Liver (tissue), 9 donors: ENCODE results near the gene LRRC10B. TPM values are rescaled to one million over a fixed set of nuclear protein-coding genes. Genes with fewer than 3 reads are reported as not detected.

Experiments used
- DNase-seq: peaks from one replicate; pipeline ENCODE4 v3.0.0-alpha.2; 2017; ENCODE audit warnings: low spot score
- H3K27ac ChIP-seq, 2 donors: one replicate each; pipeline ENCODE4 v1.7.0; 2013; ENCODE audit warnings: inconsistent platforms in 2 of 2, low read length in 2 of 2, control low read depth in 1 of 2, low read depth in 1 of 2, mild to moderate bottlenecking in 1 of 2
- H3K27me3 ChIP-seq, 4 donors: one replicate each; pipeline versions ENCODE4 v1.6.1 to v1.7.0; 2013; ENCODE audit warnings: low read length in 3 of 4, inconsistent platforms in 1 of 4, mild to moderate bottlenecking in 1 of 4, moderate library complexity in 1 of 4; ENCODE audit not compliant: control insufficient read depth in 4 of 4, insufficient read depth in 4 of 4
- H3K36me3 ChIP-seq, 4 donors: one replicate each; pipeline versions ENCODE4 v1.6.1 to v1.7.0; 2013; ENCODE audit warnings: low read length in 3 of 4, mild to moderate bottlenecking in 3 of 4, low read depth in 1 of 4, moderate library complexity in 1 of 4; ENCODE audit not compliant: control insufficient read depth in 4 of 4, insufficient read depth in 3 of 4
- H3K4me1 ChIP-seq, 4 donors: one replicate each; pipeline versions ENCODE4 v1.6.1 to v1.7.0; 2013; ENCODE audit warnings: low read length in 3 of 4, mild to moderate bottlenecking in 3 of 4, moderate library complexity in 1 of 4; ENCODE audit not compliant: control insufficient read depth in 4 of 4, insufficient read depth in 4 of 4
- H3K4me3 ChIP-seq, 3 donors: one replicate each; pipeline versions ENCODE4 v1.6.1 to v1.7.0; 2013; ENCODE audit warnings: low read length in 3 of 3, control low read depth in 1 of 3, low read depth in 1 of 3, mild to moderate bottlenecking in 1 of 3
- H3K9ac ChIP-seq, 2 donors: one replicate each; pipeline ENCODE4 v1.7.0; 2013; ENCODE audit warnings: low read length in 2 of 2, mild to moderate bottlenecking in 2 of 2, moderate library complexity in 2 of 2, control low read depth in 1 of 2, low read depth in 1 of 2
- H3K9me3 ChIP-seq, 4 donors: one replicate each; pipeline versions ENCODE4 v1.6.1 to v1.7.0; 2013; ENCODE audit warnings: low read length in 3 of 4; ENCODE audit not compliant: control insufficient read depth in 4 of 4
- ATF3 ChIP-seq: IDR thresholded peaks from 2 replicates; pipeline ENCODE4 v1.6.1; 2016; ENCODE audit warnings: antibody characterized with exemption
- FOXA1 ChIP-seq: IDR thresholded peaks from 2 replicates; pipeline ENCODE4 v1.6.1; 2016; ENCODE audit warnings: antibody characterized with exemption
- FOXA2 ChIP-seq: IDR thresholded peaks from 2 replicates; pipeline ENCODE4 v1.6.1; 2016; ENCODE audit warnings: antibody characterized with exemption
- GABPA ChIP-seq, 2 donors: IDR thresholded peaks in 1 of 2; conservative IDR thresholded peaks in 1 of 2; 2 replicates each; pipeline ENCODE4 v1.6.1; 2016; ENCODE audit warnings: antibody characterized with exemption in 2 of 2, mild to moderate bottlenecking in 1 of 2, moderate library complexity in 1 of 2
- HNF4G ChIP-seq: IDR thresholded peaks from 2 replicates; pipeline ENCODE4 v1.6.1; 2016; ENCODE audit warnings: antibody characterized with exemption
- JUND ChIP-seq, 2 donors: IDR thresholded peaks; 2 replicates each; pipeline ENCODE4 v1.6.1; 2016; ENCODE audit warnings: antibody characterized with exemption in 2 of 2
- NR2F2 ChIP-seq: IDR thresholded peaks from 2 replicates; pipeline ENCODE4 v1.6.1; 2016; ENCODE audit warnings: antibody characterized with exemption
- RAD21 ChIP-seq, 2 donors: IDR thresholded peaks; 2 replicates each; pipeline ENCODE4 v1.6.1; 2016; ENCODE audit warnings: antibody characterized with exemption in 2 of 2, mild to moderate bottlenecking in 2 of 2
- RXRA ChIP-seq, 2 donors: IDR thresholded peaks; 2 replicates each; pipeline ENCODE4 v1.6.1; 2017 to 2018; ENCODE audit warnings: antibody characterized with exemption in 2 of 2, mild to moderate bottlenecking in 1 of 2
- TAF1 ChIP-seq: conservative IDR thresholded peaks from 2 replicates; pipeline ENCODE4 v1.6.1; 2016; ENCODE audit warnings: antibody characterized with exemption, mild to moderate bottlenecking
- YY1 ChIP-seq: IDR thresholded peaks from 2 replicates; pipeline ENCODE4 v1.6.1; 2016; ENCODE audit warnings: antibody characterized with exemption, mild to moderate bottlenecking
- ZBTB33 ChIP-seq: IDR thresholded peaks from 2 replicates; pipeline ENCODE4 v1.6.1; 2016; ENCODE audit warnings: antibody characterized with exemption
- WGBS: extraction: QIAGEN DNeasy Blood & Tissue Kit; methylation state at CpG from one replicate; pipeline ENCODE4 v1.1.7; 2013; 5-methylcytosine and 5-hydroxymethylcytosine counted together
- polyA plus RNA-seq, 2 donors: library from polyadenylated mRNA; stranded (reverse) in 1 of 2; unstranded in 1 of 2; fragments of 200-250 nt in 1 of 2; fragments of >200 nt in 1 of 2; fragmentation: Nextera tagmentation in 1 of 2; extraction: Ambion mirVana in 1 of 2; gene quantifications; one replicate each; pipeline versions ENCODE4 v1.2.1 to v1.2.3, GENCODE V29; 2013 to 2015
- total RNA-seq, 2 donors: library from RNA; depleted of rRNA; stranded (reverse); fragments of >200 nt; gene quantifications; one replicate each; pipeline ENCODE4 v1.2.3, GENCODE V29; 2014
- TF ChIP-seq, protein P1 (sequence below): IDR thresholded peaks from 2 replicates; pipeline ENCODE4 v1.6.1; 2016; ENCODE audit warnings: antibody characterized with exemption
- TF ChIP-seq, protein P2 (sequence below): IDR thresholded peaks from 2 replicates; pipeline ENCODE4 v1.6.1; 2016; ENCODE audit warnings: antibody characterized with exemption, mild to moderate bottlenecking
- donor health status: healthy.
- donor health status: healthy.
- donor health status: healthy.
- donor health status: healthy.
- donor health status: healthy.

The LRRC10B gene
- total and polyA plus RNA-seq, 4 donors: 0.03 to 0.08 TPM; not detected in 2

- no peak for DNase-seq
- TF ChIP-seq JUND (IDR thresholded peaks at IDR 0.05) (no peak), RXRA (IDR thresholded peaks at IDR 0.05) (no peak), GABPA (IDR thresholded peaks at IDR 0.05 in 1 of 2, conservative IDR thresholded peaks at IDR 0.05 in 1 of 2) (no peak), TAF1 (no peak)
- Histone ChIP-seq H3K27ac (no peak overlapping the region), H3K4me3 (no peak overlapping the region), H3K4me1 (no peaks in the 10 kb centered on the region), H3K36me3 (no peaks in the 10 kb centered on the region), H3K9ac (no peak overlapping the region), H3K9me3 (no peaks in the 10 kb centered on the region), H3K27me3 (no peaks in the 10 kb centered on the region)
- 86% methylated on average over 13 of the region's 13 CpGs for WGBS
Observed at GRCh38 chr11:61552108-61552635, 43.6 kb downstream of the LRRC10B start.

- WGBS: 71% methylated on average over 15 of the region's 15 CpGs
- no peaks in the 10 kb centered on the region for H3K27me3 ChIP-seq
Observed at GRCh38 chr11:61553373-61554171, 45.0 kb downstream of the LRRC10B start.

DNA sequence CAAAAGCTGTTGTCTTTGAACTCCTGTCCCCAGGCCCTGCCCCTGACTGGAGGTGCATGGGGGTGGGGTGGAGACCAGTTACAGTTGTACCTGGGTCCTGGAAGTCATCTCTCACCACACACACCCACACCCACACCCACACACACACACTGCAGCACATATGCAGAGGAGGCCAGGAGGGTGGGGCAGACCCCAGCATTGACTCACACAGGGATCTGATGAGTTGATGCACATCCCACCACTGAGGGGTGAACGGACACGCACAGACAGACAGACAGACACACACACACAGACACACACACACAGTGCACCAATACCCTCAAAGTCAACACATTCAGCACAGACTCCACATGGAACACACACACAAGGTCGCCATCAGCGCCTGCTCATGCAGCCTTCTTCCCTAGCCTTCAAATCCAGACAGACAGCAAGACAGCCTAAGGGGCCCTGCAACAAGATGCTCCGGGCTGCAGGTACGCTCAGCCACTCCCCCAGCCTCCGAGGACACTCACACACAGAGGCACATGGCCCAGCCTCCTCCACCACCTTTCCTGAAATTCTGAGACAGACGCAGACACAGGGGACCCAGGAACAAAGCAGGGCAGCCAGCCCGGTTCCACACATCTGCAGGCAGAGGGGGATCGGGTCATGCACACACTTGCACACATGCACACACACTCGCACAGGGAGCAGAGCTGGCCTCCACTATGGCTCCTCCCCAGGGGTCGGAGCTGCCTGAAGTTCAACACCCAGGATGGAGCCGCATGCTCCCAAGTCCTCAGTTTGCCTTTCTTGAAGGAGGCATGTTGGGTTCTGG is 45.8 kb downstream of the LRRC10B start:
- Histone ChIP-seq H3K4me3 (no peak overlapping the region), H3K9ac (no peak overlapping the region), H3K27ac (no peak overlapping the region), H3K27me3 (no peaks in the 10 kb centered on the region), H3K9me3 (no peaks in the 10 kb centered on the region), H3K36me3 (no peaks in the 10 kb centered on the region), H3K4me1 (no peaks in the 10 kb centered on the region)
- TF ChIP-seq RAD21 (IDR thresholded peaks at IDR 0.05): no peak
- no peak for TF ChIP-seq ZBTB33
- TF ChIP-seq RXRA (IDR thresholded peaks at IDR 0.05): no peak
- TF ChIP-seq YY1: no peak
- no peak for TF ChIP-seq TAF1
- no peak for TF ChIP-seq ATF3
- TF ChIP-seq, protein P1, sequence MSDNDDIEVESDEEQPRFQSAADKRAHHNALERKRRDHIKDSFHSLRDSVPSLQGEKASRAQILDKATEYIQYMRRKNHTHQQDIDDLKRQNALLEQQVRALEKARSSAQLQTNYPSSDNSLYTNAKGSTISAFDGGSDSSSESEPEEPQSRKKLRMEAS: no peak
- TF ChIP-seq JUND (IDR thresholded peaks at IDR 0.05): no peak
- no peak for TF ChIP-seq FOXA2
- TF ChIP-seq NR2F2: no peak
- TF ChIP-seq HNF4G: no peak
- TF ChIP-seq, protein P2, sequence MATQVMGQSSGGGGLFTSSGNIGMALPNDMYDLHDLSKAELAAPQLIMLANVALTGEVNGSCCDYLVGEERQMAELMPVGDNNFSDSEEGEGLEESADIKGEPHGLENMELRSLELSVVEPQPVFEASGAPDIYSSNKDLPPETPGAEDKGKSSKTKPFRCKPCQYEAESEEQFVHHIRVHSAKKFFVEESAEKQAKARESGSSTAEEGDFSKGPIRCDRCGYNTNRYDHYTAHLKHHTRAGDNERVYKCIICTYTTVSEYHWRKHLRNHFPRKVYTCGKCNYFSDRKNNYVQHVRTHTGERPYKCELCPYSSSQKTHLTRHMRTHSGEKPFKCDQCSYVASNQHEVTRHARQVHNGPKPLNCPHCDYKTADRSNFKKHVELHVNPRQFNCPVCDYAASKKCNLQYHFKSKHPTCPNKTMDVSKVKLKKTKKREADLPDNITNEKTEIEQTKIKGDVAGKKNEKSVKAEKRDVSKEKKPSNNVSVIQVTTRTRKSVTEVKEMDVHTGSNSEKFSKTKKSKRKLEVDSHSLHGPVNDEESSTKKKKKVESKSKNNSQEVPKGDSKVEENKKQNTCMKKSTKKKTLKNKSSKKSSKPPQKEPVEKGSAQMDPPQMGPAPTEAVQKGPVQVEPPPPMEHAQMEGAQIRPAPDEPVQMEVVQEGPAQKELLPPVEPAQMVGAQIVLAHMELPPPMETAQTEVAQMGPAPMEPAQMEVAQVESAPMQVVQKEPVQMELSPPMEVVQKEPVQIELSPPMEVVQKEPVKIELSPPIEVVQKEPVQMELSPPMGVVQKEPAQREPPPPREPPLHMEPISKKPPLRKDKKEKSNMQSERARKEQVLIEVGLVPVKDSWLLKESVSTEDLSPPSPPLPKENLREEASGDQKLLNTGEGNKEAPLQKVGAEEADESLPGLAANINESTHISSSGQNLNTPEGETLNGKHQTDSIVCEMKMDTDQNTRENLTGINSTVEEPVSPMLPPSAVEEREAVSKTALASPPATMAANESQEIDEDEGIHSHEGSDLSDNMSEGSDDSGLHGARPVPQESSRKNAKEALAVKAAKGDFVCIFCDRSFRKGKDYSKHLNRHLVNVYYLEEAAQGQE: no peak
- no peak for TF ChIP-seq FOXA1
- 69% methylated on average over 13 of the region's 13 CpGs for WGBS
- no peak for DNase-seq

More at GRCh38 chr11:61553373-61554171, 45.0 kb downstream of the LRRC10B start:
- no peaks in the 10 kb centered on the region for H3K4me1 ChIP-seq
- no peak for DNase-seq
- no peak overlapping the region for H3K4me3 ChIP-seq
- H3K9ac ChIP-seq: no peak overlapping the region
- TF ChIP-seq ATF3: no peak
- no peak overlapping the region for H3K27ac ChIP-seq
- H3K9me3 ChIP-seq: no peaks in the 10 kb centered on the region
- H3K36me3 ChIP-seq: no peaks in the 10 kb centered on the region
